Measurements from ENCODE around the gene MBOAT1. TPM values are rescaled to one million over a fixed set of nuclear protein-coding genes. Genes with fewer than 3 reads are reported as not detected.
"Not testable (repeated sequence)": the region's sequence is repeated elsewhere in the genome, so short reads cannot be mapped to it uniquely, and the experiment has no call there.

The MBOAT1 gene
- total RNA-seq, 1 donor from 2014 or later = 83.3 TPM

DNA sequence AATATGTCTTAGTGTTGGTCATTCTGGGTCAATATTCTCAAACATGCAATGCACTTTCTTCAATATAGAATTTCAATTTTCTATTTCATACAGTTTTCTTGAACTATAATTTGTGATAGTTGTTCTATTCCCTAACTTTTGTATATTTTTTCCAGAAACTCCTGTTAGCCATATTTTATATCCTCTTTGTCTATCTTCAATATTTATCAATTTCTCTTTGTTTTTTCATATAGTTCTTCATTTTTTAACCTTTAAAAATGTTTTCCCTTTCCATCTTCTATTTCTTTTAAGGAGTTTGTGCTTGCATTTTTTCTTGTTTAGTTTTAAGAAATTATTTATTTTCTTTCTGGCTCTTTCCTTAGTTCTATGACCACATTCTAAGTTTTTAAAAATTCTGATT, 42.0 kb upstream of the MBOAT1 start:
- H3K4me3 Mint-ChIP-seq = no peak overlapping the region
- TF ChIP-seq, protein P1, sequence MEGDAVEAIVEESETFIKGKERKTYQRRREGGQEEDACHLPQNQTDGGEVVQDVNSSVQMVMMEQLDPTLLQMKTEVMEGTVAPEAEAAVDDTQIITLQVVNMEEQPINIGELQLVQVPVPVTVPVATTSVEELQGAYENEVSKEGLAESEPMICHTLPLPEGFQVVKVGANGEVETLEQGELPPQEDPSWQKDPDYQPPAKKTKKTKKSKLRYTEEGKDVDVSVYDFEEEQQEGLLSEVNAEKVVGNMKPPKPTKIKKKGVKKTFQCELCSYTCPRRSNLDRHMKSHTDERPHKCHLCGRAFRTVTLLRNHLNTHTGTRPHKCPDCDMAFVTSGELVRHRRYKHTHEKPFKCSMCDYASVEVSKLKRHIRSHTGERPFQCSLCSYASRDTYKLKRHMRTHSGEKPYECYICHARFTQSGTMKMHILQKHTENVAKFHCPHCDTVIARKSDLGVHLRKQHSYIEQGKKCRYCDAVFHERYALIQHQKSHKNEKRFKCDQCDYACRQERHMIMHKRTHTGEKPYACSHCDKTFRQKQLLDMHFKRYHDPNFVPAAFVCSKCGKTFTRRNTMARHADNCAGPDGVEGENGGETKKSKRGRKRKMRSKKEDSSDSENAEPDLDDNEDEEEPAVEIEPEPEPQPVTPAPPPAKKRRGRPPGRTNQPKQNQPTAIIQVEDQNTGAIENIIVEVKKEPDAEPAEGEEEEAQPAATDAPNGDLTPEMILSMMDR (conservative IDR thresholded peaks at IDR 0.05) = no peak
- no peak for DNase-seq (ENCODE audit: extremely low spot score, unreplicated experiment)
- peaks cover 5% of the 10 kb centered on the region for H3K9me3 Mint-ChIP-seq
- no peaks in the 10 kb centered on the region for H3K4me1 Mint-ChIP-seq (ENCODE audit: unreplicated experiment)
- no peaks in the 10 kb centered on the region for H3K36me3 Mint-ChIP-seq
- no peaks in the 10 kb centered on the region for H3K27me3 Mint-ChIP-seq
- H3K27ac Mint-ChIP-seq = no peak overlapping the region

DNA sequence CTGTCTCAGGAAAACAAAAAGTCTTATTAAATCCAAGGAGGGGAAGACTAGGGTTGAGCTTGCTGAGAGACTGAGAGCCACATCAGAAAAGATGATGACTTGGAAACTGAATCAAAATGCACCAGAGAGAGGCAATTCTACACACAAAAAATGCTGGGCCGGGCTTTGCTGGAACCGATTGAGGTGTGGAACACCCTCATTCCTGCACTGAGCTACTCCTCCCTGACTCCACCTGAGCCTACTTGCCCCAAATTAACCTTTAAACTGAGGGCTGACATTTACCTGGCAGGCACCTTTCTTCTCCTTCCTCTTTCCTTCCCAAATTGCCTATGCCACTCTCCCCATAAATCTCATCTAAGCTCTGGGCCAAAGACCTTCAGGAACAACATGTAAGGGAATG, 40.8 kb upstream of the MBOAT1 start:
- Mint-ChIP-seq H3K9me3 (peaks cover 5% of the 10 kb centered on the region), H3K27ac (peak overlapping the region; percentile 50), H3K4me3 (peak overlapping the region; percentile 4), H3K27me3 (no peaks in the 10 kb centered on the region), H3K4me1 (ENCODE audit: unreplicated experiment) (no peaks in the 10 kb centered on the region), H3K36me3 (no peaks in the 10 kb centered on the region)
- TF ChIP-seq, protein P1 (conservative IDR thresholded peaks at IDR 0.05) = no peak
- no peak for DNase-seq (ENCODE audit: extremely low spot score, unreplicated experiment)

DNA sequence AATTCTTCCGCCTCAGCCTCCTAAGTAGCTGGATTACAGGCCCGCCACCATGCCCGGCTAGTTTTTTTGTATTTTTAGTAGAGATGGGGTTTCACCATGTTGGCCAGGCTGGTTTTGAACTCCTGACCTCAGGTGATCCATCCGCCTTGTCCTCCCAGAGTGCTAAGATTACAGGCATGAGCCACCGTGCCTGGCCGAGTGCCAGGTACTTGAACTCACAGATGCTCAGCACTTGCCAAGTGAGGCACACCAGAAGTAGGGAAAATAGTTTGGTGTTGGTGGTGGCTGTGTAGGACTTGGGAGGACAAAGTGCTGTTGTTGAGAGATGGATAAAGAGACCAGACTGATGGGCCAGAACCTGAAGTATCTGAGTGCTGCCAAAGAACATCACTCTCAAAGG, 40.0 kb upstream of the MBOAT1 start:
- Mint-ChIP-seq H3K4me3 (no peak overlapping the region), H3K9me3 (peaks cover 5% of the 10 kb centered on the region), H3K27ac (no peak overlapping the region), H3K36me3 (no peaks in the 10 kb centered on the region), H3K27me3 (no peaks in the 10 kb centered on the region), H3K4me1 (ENCODE audit: unreplicated experiment) (no peaks in the 10 kb centered on the region)
- no peak for DNase-seq (ENCODE audit: extremely low spot score, unreplicated experiment)
- TF ChIP-seq, protein P1 (conservative IDR thresholded peaks at IDR 0.05) = no peak

DNA sequence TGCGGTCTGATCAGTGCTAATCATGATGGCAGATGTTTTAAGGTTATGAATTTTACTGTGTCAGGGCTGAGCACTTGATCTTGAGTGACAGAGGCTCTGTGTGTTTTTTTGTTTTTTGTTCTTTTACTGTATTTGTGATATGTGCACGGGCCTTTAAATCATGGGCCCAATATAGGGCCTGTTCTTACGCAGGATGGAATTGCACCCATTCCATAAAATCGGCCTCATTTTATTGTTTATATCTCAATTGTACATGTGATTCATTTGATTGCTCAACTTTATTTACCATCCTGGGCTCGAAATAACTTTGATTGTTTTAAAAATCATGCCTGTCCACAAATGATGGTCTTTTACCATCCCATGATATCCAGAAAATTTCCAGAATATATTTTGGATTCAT, 39.3 kb upstream of the MBOAT1 start:
- no peak for DNase-seq (ENCODE audit: extremely low spot score, unreplicated experiment)
- Mint-ChIP-seq H3K4me1 (ENCODE audit: unreplicated experiment) (no peaks in the 10 kb centered on the region), H3K36me3 (no peaks in the 10 kb centered on the region), H3K4me3 (no peak overlapping the region), H3K27me3 (no peaks in the 10 kb centered on the region), H3K9me3 (peaks cover 5% of the 10 kb centered on the region), H3K27ac (no peak overlapping the region)
- TF ChIP-seq, protein P1 (conservative IDR thresholded peaks at IDR 0.05) = no peak

DNA sequence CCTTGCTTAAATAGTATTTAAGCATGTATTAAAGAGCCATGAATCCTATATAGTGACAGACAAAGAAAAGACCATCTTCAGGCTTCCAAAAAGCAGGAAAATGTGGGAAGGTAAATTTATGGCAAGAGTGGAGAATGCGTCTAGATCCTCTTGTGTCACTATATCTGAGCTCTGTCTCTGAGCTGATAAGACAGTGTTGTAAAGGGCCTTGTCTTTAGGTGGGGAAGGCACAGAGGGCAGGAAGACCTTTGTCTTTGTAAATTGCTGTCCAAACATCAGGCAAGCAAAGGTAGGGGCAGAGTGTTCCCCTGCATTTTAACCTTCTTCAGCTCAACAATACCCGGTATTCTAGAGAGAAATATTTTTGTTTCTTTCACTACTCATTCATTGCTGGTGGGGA, 33.9 kb upstream of the MBOAT1 start:
- TF ChIP-seq, protein P1 (conservative IDR thresholded peaks at IDR 0.05) = no peak
- no peaks in the 10 kb centered on the region for H3K27me3 Mint-ChIP-seq
- no peaks in the 10 kb centered on the region for H3K36me3 Mint-ChIP-seq
- peaks cover 8% of the 10 kb centered on the region for H3K4me1 Mint-ChIP-seq (ENCODE audit: unreplicated experiment)
- no peak overlapping the region for H3K27ac Mint-ChIP-seq
- no peak overlapping the region for H3K4me3 Mint-ChIP-seq
- DNase-seq (ENCODE audit: extremely low spot score, unreplicated experiment) = no peak
- no peaks in the 10 kb centered on the region for H3K9me3 Mint-ChIP-seq

DNA sequence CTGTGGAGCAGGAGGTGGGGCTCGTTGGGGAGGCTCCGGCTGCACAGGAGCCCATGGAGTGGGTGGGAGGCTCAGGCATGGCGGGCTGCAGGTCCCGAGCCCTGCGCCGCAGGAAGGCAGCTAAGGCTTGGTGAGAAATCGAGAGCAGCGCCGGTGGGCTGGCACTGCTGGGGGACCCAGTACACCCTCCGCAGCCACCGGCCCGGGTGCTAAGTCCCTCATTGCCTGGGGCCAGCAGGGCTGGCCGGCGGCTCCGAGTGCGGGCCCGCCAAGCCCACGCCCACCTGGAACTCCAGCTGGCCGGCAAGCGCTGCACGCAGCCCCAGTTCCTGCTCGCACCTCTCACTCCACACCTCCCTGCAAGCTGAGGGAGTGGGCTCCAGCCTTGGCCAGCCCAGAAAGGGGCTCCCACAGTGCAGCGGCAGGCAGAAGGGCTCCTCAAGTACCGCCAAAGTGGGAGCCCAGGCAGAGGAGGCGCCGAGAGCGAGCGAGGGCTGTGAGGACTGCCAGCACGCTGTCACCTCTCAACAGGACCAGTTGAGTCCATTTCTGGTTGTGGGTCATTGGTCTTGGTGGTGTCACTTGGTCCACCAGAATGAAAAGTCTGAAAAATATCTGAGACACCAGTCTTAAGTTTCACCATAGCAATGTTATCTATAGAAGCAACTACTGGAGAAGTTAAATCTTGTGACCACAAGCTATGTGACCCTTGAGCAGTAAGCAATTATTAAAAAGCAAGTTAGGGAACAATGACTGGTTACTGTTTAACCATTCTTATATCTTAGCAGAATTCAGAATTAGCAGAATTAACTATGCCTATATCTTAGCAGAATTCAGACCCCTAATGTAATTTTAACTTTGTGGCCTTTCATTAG, 32.8 kb upstream of the MBOAT1 start:
- DNase-seq (ENCODE audit: extremely low spot score, unreplicated experiment); H3K27ac Mint-ChIP-seq; H3K36me3 Mint-ChIP-seq; H3K4me3 Mint-ChIP-seq; H3K4me1 Mint-ChIP-seq (ENCODE audit: unreplicated experiment); H3K27me3 Mint-ChIP-seq; H3K9me3 Mint-ChIP-seq: not testable (repeated sequence)
